Keratinocyte (primary cell): ENCODE data around the gene NLRX1. TPM values are rescaled to one million over a fixed set of nuclear protein-coding genes. Genes with fewer than 3 reads are reported as not detected.

ENCODE experiments used
- DNase-seq: peaks from one replicate; pipeline ENCODE4 v3.0.0-alpha.2; 2011; ENCODE audit warnings: low read depth, missing footprints, low spot score
- FAIRE-seq: peaks from 2 replicates; lab custom pipeline; 2011; peaks lifted over from hg19 to GRCh38; lab: Jason Lieb, UNC
- H2AFZ ChIP-seq: 2 replicates; pipeline ENCODE4 v1.6.0; 2012; ENCODE audit warnings: low read length, control low read depth, inconsistent platforms; ENCODE audit not compliant: control insufficient read depth
- H3K27ac ChIP-seq: 2 replicates; pipeline ENCODE4 v1.5.1; 2011; ENCODE audit warnings: low read length; ENCODE audit not compliant: control insufficient read depth, insufficient read depth
- H3K27me3 ChIP-seq: 3 replicates; pipeline ENCODE4 v1.6.0; 2011; ENCODE audit warnings: low read length; ENCODE audit not compliant: control insufficient read depth, insufficient read depth; ENCODE audit errors: extremely low read depth
- H3K36me3 ChIP-seq, 2 experiments: 2 replicates in 1 of 2; 3 replicates in 1 of 2; pipeline ENCODE4 v1.5.1; 2011; ENCODE audit warnings: low read length in 2 of 2, mild to moderate bottlenecking in 1 of 2; ENCODE audit not compliant: control insufficient read depth in 2 of 2, insufficient read depth in 2 of 2; ENCODE audit errors: extremely low read depth in 1 of 2
- H3K4me1 ChIP-seq: 3 replicates; pipeline ENCODE4 v1.5.1; 2011; ENCODE audit warnings: low read length; ENCODE audit not compliant: control insufficient read depth, insufficient read depth; ENCODE audit errors: extremely low read depth
- H3K4me2 ChIP-seq: 3 replicates; pipeline ENCODE4 v1.6.0; 2011; ENCODE audit warnings: low read depth, low read length; ENCODE audit not compliant: control insufficient read depth, insufficient read depth; ENCODE audit errors: extremely low read depth
- H3K4me3 ChIP-seq, 3 experiments: fragments of 200-600 bp in 1 of 3; sonication (generic) in 1 of 3; 2 replicates in 2 of 3; 3 replicates in 1 of 3; pipeline ENCODE4 v1.5.1; 2011 to 2016; ENCODE audit warnings: low read length in 3 of 3, mild to moderate bottlenecking in 3 of 3, control low read depth in 2 of 3, inconsistent platforms in 1 of 3, low read depth in 1 of 3, mixed read lengths in 1 of 3, mixed run types in 1 of 3, moderate library complexity in 1 of 3; ENCODE audit not compliant: control insufficient read depth in 2 of 3, insufficient read depth in 2 of 3; ENCODE audit errors: extremely low read depth in 1 of 3
- H3K79me2 ChIP-seq: 2 replicates; pipeline ENCODE4 v1.6.0; 2012; ENCODE audit warnings: low read length; ENCODE audit not compliant: control insufficient read depth, insufficient read depth
- H3K9ac ChIP-seq: 3 replicates; pipeline ENCODE4 v1.6.0; 2011; ENCODE audit warnings: low read length; ENCODE audit not compliant: control insufficient read depth, insufficient read depth; ENCODE audit errors: extremely low read depth
- H3K9me1 ChIP-seq: 3 replicates; pipeline ENCODE4 v1.6.0; 2011; ENCODE audit warnings: low read length; ENCODE audit not compliant: control insufficient read depth, insufficient read depth; ENCODE audit errors: extremely low read depth
- H3K9me3 ChIP-seq: 2 replicates; pipeline ENCODE4 v1.5.1; 2012; ENCODE audit warnings: low read depth, low read length; ENCODE audit not compliant: control insufficient read depth
- H4K20me1 ChIP-seq: 3 replicates; pipeline ENCODE4 v1.6.0; 2011; ENCODE audit warnings: low read length; ENCODE audit not compliant: control insufficient read depth, insufficient read depth; ENCODE audit errors: extremely low read depth
- CTCF ChIP-seq, 3 experiments: IDR thresholded peaks in 1 of 3; conservative IDR thresholded peaks in 1 of 3; optimal IDR thresholded peaks in 1 of 3; 2 replicates in 2 of 3; 3 replicates in 1 of 3; pipeline versions ENCODE3 to v1.5.1; 2011; ENCODE audit warnings: low read length in 3 of 3, mild to moderate bottlenecking in 3 of 3, moderate library complexity in 2 of 3, control low read depth in 1 of 3, inconsistent platforms in 1 of 3; ENCODE audit not compliant: insufficient read depth in 2 of 3; ENCODE audit errors: extremely low read depth in 1 of 3
- EZH2 ChIP-seq: IDR thresholded peaks from one replicate; pipeline ENCODE4 v1.6.1; 2012; ENCODE audit warnings: inconsistent platforms, mild to moderate bottlenecking, low read length, moderate library complexity
- dilution Hi-C: fragments of 300-500 bp; cut with MboI; formaldehyde crosslinking; loops from one replicate; pipeline ENCODE4 v1.7.0; 2020; ENCODE audit warnings: low sequenced_read_pairs; ENCODE audit not compliant: extremely low pct_ligation_motif_present
- polyA plus RNA-seq, 5 experiments: library from polyadenylated mRNA; depleted of rRNA in 3 of 5; stranded (reverse) in 3 of 5; stranded (forward) in 1 of 5; unstranded in 1 of 5; fragments of >200 nt; gene quantifications; 1 replicate in 1 of 5; 2 replicates in 3 of 5; 3 replicates in 1 of 5; pipeline versions ENCODE4 v1.2.1 to v1.2.3, GENCODE V29; 2011 to 2012; ENCODE audit warnings: missing spikeins in 2 of 5, low read depth in 1 of 5, low replicate concordance in 1 of 5

NLRX1 gene
- polyA plus RNA-seq, 1 donor (not counting 4 experiments of a cell fraction or from before 2014, with no cell fraction given) = 8.1 TPM

GRCh38 chr11:119193626-119194025 lies 25.1 kb downstream of the NLRX1 start:
- TF ChIP-seq EZH2 (no peak), CTCF (optimal IDR thresholded peaks at IDR 0.05 in 1 of 3, IDR thresholded peaks at IDR 0.05 in 1 of 3, conservative IDR thresholded peaks at IDR 0.05 in 1 of 3; ENCODE audit: extremely low read depth in 1 of 3, insufficient read depth in 2 of 3, low read length in 3 of 3) (no peak)
- FAIRE-seq = no peak

GRCh38 chr11:119194811-119195440 lies 26.4 kb downstream of the NLRX1 start:
- H3K27me3 ChIP-seq = no peaks in the 10 kb centered on the region
- DNase-seq (no peak), FAIRE-seq (no peak)
- H3K4me3 ChIP-seq = no peak overlapping the region
- no peak overlapping the region for H3K9ac ChIP-seq
- H3K9me1 ChIP-seq = no peaks in the 10 kb centered on the region
- H3K9me3 ChIP-seq = no peaks in the 10 kb centered on the region
- H3K36me3 ChIP-seq = no peaks in the 10 kb centered on the region
- TF ChIP-seq CTCF (optimal IDR thresholded peaks at IDR 0.05 in 1 of 3, IDR thresholded peaks at IDR 0.05 in 1 of 3, conservative IDR thresholded peaks at IDR 0.05 in 1 of 3; ENCODE audit: extremely low read depth in 1 of 3, insufficient read depth in 2 of 3, low read length in 3 of 3) (no peak), EZH2 (no peak)
- H3K4me1 ChIP-seq = no peaks in the 10 kb centered on the region
- H3K4me2 ChIP-seq = no peak overlapping the region
- H3K79me2 ChIP-seq = no peaks in the 10 kb centered on the region
- dilution Hi-C loops = no loop called here
- H2AFZ ChIP-seq = no peak overlapping the region
- no peak overlapping the region for H3K27ac ChIP-seq
- H4K20me1 ChIP-seq = no peaks in the 10 kb centered on the region

More at GRCh38 chr11:119193626-119194025, 25.1 kb downstream of the NLRX1 start:
- Histone ChIP-seq H3K9me3 (no peaks in the 10 kb centered on the region), H3K4me1 (no peaks in the 10 kb centered on the region), H3K27ac (no peak overlapping the region), H4K20me1 (no peaks in the 10 kb centered on the region), H3K9me1 (no peaks in the 10 kb centered on the region), H3K4me3 (no peak overlapping the region), H3K36me3 (no peaks in the 10 kb centered on the region), H3K79me2 (no peaks in the 10 kb centered on the region), H3K9ac (no peak overlapping the region), H3K4me2 (no peak overlapping the region), H2AFZ (no peak overlapping the region), H3K27me3 (no peaks in the 10 kb centered on the region)
- no peak for DNase-seq
- dilution Hi-C loops = no loop called here
